GM13976 (cell line): ENCODE data around the gene CDA.

Experiments used
- DNase-seq: peaks from one replicate; pipeline ENCODE4 v3.0.0; 2012; ENCODE audit warnings: low spot score
- in situ Hi-C: fragments of 300-500 bp; cut with MboI; formaldehyde crosslinking; loops from one replicate; pipeline ENCODE4 v1.12.0; 2022; ENCODE audit warnings: low sequenced_read_pairs, mixed read lengths, inconsistent platforms; ENCODE audit not compliant: unreplicated experiment
- TF ChIP-seq, protein P1 (sequence below): IDR thresholded peaks from 2 replicates; pipeline ENCODE4 v1.5.1; 2012; ENCODE audit warnings: borderline replicate concordance, mild to moderate bottlenecking; ENCODE audit not compliant: insufficient read depth; ENCODE audit errors: extremely low read depth, missing control alignments, control extremely low read depth

CDA gene

DNA sequence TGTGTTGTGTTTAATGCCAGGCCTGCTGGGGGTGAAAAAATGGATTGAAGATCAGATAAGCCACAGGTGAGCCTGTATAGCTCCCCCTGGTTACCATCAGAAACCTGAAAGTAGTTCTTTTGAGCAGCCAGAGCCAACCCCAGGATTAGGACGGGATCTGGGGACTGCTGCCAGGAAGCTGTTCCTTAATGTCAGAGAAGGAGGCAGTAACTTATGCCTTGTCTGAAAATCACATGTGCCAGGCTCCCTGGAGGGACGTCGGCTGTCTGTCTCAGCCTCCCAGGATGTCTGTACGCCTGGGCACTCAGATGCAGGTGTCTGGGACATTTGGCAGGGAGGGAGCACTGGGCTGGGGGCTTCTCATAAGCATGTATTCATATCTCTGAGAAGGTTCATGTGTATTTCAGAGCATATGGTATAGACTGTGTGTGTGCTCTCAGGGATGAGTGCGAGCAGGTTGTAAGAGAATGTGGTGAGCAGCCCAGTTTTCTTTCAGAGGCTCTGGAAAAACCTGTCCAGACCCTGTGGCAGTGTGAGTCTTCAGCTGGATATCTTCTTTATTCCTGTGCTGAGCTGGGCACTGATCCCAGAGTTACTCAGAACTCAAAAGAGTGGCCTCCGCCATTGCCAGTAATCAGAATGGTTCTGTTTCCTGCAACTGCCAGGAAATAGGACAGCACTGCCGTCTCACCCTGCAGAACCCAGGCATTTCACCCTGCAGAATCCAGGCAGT is 33.7 kb upstream of the CDA start:
- DNase-seq = no peak
- TF ChIP-seq, protein P1, sequence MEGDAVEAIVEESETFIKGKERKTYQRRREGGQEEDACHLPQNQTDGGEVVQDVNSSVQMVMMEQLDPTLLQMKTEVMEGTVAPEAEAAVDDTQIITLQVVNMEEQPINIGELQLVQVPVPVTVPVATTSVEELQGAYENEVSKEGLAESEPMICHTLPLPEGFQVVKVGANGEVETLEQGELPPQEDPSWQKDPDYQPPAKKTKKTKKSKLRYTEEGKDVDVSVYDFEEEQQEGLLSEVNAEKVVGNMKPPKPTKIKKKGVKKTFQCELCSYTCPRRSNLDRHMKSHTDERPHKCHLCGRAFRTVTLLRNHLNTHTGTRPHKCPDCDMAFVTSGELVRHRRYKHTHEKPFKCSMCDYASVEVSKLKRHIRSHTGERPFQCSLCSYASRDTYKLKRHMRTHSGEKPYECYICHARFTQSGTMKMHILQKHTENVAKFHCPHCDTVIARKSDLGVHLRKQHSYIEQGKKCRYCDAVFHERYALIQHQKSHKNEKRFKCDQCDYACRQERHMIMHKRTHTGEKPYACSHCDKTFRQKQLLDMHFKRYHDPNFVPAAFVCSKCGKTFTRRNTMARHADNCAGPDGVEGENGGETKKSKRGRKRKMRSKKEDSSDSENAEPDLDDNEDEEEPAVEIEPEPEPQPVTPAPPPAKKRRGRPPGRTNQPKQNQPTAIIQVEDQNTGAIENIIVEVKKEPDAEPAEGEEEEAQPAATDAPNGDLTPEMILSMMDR = no peak
- in situ Hi-C loops = no loop called here

- TF ChIP-seq, protein P1 = no peak
- in situ Hi-C loops = no loop called here
- DNase-seq = no peak
Measured at GRCh38 chr1:20555758-20556120, 33.2 kb upstream of the CDA start.

- DNase-seq = no peak
- in situ Hi-C loops = no loop called here
- TF ChIP-seq, protein P1 = no peak
Measured at GRCh38 chr1:20558191-20558590, 30.7 kb upstream of the CDA start.

GRCh38 chr1:20560966-20561365 is 27.9 kb upstream of the CDA start:
- DNase-seq = no peak
- TF ChIP-seq, protein P1 = no peak
- in situ Hi-C loops = no loop called here

- TF ChIP-seq, protein P1 = no peak
- DNase-seq = no peak
- in situ Hi-C loops = no loop called here
Measured at GRCh38 chr1:20565234-20565633, 23.7 kb upstream of the CDA start.

- TF ChIP-seq, protein P1 = no peak
- DNase-seq = no peak
- in situ Hi-C loops = loop anchor here (10.0 kb wide), 1 partner anchor 75 kb away; no protein-coding TSS in a partner anchor
Measured at GRCh38 chr1:20569523-20570098, 19.3 kb upstream of the CDA start.

- in situ Hi-C loops = loop anchor here (10.0 kb wide), 1 partner anchor 73 kb away; no protein-coding TSS in a partner anchor
- TF ChIP-seq, protein P1 = no peak
Measured at GRCh38 chr1:20571427-20571826, 17.5 kb upstream of the CDA start.

More at GRCh38 chr1:20571427-20571826, 17.5 kb upstream of the CDA start:
- no peak for DNase-seq
